GM12892 (cell line): Measurements from ENCODE around the gene RPAP3.

ENCODE experiments used
- DNase-seq: peaks from one replicate; pipeline ENCODE4 v3.0.0; 2011; ENCODE audit not compliant: insufficient read length
- FAIRE-seq: peaks from 2 replicates; lab custom pipeline; 2011; peaks lifted over from hg19 to GRCh38; lab: Jason Lieb, UNC
- POLR2A ChIP-seq: IDR thresholded peaks from 2 replicates; pipeline ENCODE4 v1.6.1; 2011; ENCODE audit warnings: low read depth, low read length, control low read depth
- POLR2AphosphoS5 ChIP-seq: IDR thresholded peaks from 2 replicates; pipeline ENCODE4 v1.6.1; 2011; ENCODE audit warnings: low read depth, low read length, control low read depth
- TAF1 ChIP-seq: IDR thresholded peaks from 2 replicates; pipeline ENCODE4 v1.6.1; 2011; ENCODE audit warnings: low read depth, mild to moderate bottlenecking, control low read depth, low read length, borderline replicate concordance

Gene RPAP3

GRCh38 chr12:47715393-47715876 is 9.6 kb upstream of the RPAP3 start:
- FAIRE-seq = peak; percentile 84
- no peak for DNase-seq
- TF ChIP-seq POLR2AphosphoS5 (no peak), POLR2A (no peak), TAF1 (no peak)

GRCh38 chr12:47714826-47715386 is 9.1 kb upstream of the RPAP3 start:
- FAIRE-seq = no peak
- no peak for DNase-seq
- TF ChIP-seq POLR2AphosphoS5 (no peak), POLR2A (no peak), TAF1 (no peak)

DNA sequence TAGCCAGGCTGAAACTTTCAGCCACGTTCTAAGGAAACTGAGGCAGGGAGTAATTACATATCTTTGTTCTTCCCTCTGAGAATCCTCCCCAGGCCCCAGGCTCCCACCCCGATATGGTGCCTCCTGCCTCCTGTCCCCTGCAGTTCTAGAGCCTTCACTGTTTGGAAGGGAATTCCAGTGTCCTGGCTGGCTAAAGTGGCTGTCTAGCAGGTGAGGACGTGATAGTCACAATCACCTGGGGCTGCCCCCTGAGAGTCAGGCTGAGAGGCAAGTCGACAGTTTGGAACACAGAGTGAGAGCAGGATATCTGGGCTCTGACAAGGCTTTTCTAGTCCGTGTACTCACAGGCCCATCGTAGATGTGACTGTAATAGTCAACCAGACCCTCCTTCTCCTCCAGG is 6.3 kb upstream of the RPAP3 start:
- DNase-seq = no peak
- no peak for FAIRE-seq
- TF ChIP-seq POLR2AphosphoS5 = no peak

GRCh38 chr12:47711448-47711847 is 5.6 kb upstream of the RPAP3 start:
- no peak for DNase-seq
- FAIRE-seq = no peak
- TF ChIP-seq POLR2AphosphoS5 (no peak), POLR2A (no peak), TAF1 (no peak)

DNA sequence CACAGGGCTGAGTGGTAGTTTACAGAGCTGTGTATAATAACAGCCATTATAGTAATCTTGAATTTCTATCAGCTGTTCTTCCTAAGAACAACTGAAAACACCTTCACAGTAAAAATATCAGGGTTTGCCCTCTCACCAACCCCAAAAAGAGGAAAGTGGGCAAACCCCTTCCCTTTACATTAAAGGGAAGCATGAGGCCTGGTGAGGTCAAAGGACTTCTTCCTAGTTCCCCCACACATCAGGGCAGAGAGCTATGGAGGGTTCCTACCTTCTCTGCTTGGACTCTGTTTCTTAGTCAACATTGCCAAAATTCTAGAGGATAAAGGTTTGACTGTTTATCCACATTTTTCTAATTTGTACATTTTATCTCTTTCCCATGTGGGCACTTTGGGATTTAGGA is 4.4 kb upstream of the RPAP3 start:
- TF ChIP-seq POLR2AphosphoS5 (no peak), POLR2A (no peak), TAF1 (no peak)
- DNase-seq (no peak), FAIRE-seq (no peak)

- no peak for TF ChIP-seq POLR2A
- TF ChIP-seq POLR2AphosphoS5 = no peak
- TF ChIP-seq TAF1 = no peak
- DNase-seq (no peak), FAIRE-seq (no peak)
Measured at GRCh38 chr12:47709671-47710070, 3.8 kb upstream of the RPAP3 start.

DNA sequence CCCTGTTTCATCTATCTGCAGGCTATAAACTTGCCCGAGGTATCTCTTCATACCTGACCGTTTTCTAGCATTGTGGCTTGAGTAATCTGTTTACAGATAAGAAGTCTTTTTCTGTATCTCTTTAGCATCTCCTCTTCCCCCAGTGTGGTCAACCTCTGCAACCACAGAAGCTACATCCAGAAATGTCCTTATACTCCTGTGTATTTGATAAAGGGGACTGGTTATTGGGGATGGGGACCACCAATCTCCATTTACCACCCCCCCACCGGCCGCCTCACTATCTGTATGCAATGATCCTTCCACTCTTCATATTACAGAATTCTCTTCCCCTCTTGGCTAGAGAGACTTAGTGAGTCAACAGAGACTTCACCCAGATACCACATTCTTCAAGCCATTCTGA is 3.4 kb upstream of the RPAP3 start:
- no peak for FAIRE-seq
- DNase-seq = no peak
- TF ChIP-seq POLR2AphosphoS5 (no peak), POLR2A (no peak), TAF1 (no peak)

DNA sequence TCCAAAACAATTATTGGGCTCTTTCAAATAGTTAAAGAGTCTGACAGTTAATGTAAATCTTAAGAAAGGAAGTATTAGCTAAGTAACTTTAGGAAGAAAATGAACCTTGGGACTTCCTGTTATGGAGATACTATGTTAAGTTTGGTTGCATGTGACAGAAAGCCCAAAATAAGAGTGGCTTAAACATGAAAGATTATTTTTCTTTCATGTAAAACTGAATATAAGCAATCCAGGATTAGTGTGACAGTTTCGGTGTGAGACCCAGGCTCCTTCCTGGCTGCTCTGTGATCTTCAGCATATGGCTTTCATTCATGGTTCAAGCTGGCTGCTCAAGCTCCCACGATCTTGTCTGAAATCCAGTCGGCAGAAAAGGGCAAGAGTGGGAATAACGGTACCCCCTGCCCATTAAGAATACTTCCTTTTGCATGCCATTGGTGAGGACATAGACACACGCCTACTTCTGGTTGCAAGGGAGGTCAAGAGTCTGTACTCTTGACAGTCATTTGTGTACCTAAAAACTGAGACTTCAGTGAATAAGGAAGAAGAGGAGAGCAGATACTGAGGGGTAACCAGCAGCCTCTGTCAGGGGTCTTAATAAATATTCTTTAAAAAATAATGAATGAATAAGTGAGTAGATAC is 2.2 kb upstream of the RPAP3 start:
- TF ChIP-seq TAF1 (no peak), POLR2A (no peak), POLR2AphosphoS5 (no peak)
- DNase-seq = no peak
- FAIRE-seq = peak; percentile 80

DNA sequence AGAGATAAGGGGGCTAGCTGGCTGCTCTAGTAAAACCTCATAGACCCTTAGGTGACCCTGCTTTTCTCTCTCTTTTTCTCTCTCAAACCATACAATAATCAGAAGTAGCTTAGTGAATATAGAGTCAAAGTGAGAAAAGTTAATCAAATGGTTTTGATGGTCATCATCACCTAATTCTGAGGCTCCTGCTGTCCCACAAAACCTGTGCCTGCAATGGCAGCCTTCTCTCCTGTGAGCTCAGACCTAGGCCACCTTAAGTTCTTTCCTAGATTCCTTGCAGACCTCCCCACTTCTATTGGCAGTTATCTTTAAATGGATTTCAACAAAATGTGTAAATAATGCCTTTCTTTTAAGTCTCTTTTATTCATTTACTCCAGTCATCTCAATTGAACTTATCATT is 1.5 kb upstream of the RPAP3 start:
- TF ChIP-seq POLR2A (no peak), POLR2AphosphoS5 (no peak), TAF1 (no peak)
- no peak for FAIRE-seq
- DNase-seq = no peak

DNA sequence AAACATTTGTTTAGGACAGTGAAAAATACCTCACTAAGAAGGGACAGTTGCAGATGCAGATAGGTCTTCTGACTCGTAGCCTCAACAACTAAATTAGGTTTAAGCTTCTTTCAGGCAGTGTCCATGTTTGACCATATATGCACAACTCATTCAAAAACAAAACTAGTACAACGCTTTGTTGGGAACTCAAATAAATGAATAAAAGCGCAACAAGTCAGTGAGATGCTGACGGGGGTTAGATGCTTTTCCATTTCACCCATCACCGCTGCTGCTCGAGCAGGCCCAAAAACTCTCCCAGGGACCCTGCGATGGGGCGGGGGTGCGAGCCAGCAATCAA is 633 bp downstream of the RPAP3 start:
- TF ChIP-seq POLR2A (no peak), TAF1 (no peak)
- FAIRE-seq = peak; percentile 78

DNA sequence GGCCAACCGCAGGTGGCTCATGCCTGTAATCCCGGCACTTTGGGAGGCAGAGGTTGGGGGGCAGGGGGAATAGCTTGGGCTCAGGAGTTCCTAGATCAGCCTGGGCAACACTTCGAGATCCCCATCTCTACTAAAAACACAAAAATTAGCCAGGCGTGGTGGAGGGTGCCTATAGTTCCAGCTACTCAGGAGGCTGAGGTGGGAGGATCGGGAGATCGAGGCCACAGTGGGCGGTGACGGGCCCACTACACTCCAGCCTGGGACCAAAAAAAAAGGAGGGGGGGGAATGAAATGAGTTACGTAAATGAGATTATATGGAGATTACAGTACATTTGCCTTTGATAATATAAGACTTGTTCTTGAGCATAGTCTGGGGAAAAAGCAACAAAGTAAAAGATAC is 1.1 kb downstream of the RPAP3 start:
- TF ChIP-seq POLR2A (no peak), TAF1 (no peak), POLR2AphosphoS5 (no peak)
- FAIRE-seq = no peak

More for the DNA sequence above, 633 bp downstream of the RPAP3 start:
- DNase-seq = no peak

GRCh38 chr12:47700263-47700662 is 5.6 kb downstream of the RPAP3 start:
- FAIRE-seq (no peak), DNase-seq (no peak)
- TF ChIP-seq TAF1 = no peak
- TF ChIP-seq POLR2A = no peak
- no peak for TF ChIP-seq POLR2AphosphoS5

More for the DNA sequence above, 1.1 kb downstream of the RPAP3 start:
- no peak for DNase-seq

DNA sequence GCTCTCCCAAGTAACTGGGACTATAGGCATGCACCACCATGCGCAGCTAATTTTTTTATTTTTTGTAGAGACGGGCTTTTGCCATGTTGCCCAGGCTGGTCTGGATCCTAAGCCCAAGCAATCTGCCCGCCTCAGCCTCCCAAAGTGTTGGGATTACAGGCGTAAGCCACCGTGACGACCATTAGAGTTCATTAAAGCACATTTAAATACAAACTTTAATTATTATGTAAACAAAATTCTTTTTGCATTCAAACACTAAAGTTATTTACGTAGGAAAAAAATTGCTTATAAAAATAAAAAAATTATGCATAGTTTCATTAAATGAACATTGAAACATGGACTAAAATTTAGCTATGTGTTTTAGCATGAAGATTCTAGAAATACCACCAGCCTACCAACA is 7.2 kb downstream of the RPAP3 start:
- FAIRE-seq (no peak), DNase-seq (no peak)
- TF ChIP-seq POLR2AphosphoS5 (no peak), POLR2A (no peak), TAF1 (no peak)
